ENCODE data around the gene KEAP1.
A peak's percentile ranks its signal among the peaks of the same experiment; 100 is the strongest.

GRCh38 chr19:10478903-10479384 lies 24.2 kb downstream of the KEAP1 start:
- no peak for TF ChIP-seq ZNF274 (IDR thresholded peaks at IDR 0.05; ENCODE audit: borderline replicate concordance, extremely low read depth, low read length)
- no peak for TF ChIP-seq SRF (IDR thresholded peaks at IDR 0.05; ENCODE audit: low read depth, low read length)
- TF ChIP-seq POLR2AphosphoS5 (IDR thresholded peaks at IDR 0.05; ENCODE audit: low read depth, low read length): no peak
- TF ChIP-seq, protein P1, sequence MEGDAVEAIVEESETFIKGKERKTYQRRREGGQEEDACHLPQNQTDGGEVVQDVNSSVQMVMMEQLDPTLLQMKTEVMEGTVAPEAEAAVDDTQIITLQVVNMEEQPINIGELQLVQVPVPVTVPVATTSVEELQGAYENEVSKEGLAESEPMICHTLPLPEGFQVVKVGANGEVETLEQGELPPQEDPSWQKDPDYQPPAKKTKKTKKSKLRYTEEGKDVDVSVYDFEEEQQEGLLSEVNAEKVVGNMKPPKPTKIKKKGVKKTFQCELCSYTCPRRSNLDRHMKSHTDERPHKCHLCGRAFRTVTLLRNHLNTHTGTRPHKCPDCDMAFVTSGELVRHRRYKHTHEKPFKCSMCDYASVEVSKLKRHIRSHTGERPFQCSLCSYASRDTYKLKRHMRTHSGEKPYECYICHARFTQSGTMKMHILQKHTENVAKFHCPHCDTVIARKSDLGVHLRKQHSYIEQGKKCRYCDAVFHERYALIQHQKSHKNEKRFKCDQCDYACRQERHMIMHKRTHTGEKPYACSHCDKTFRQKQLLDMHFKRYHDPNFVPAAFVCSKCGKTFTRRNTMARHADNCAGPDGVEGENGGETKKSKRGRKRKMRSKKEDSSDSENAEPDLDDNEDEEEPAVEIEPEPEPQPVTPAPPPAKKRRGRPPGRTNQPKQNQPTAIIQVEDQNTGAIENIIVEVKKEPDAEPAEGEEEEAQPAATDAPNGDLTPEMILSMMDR (IDR thresholded peaks at IDR 0.05; ENCODE audit: control extremely low read depth in 1 of 3, insufficient read depth in 1 of 3, low read depth in 1 of 3, low read length in 3 of 3): peak; percentile 43 to 61 (median 51)
- TF ChIP-seq FOSL1 (IDR thresholded peaks at IDR 0.05; ENCODE audit: insufficient read depth, low read depth, low read length): no peak
- no peak for TF ChIP-seq GABPA (IDR thresholded peaks at IDR 0.05; ENCODE audit: borderline replicate concordance, insufficient read depth, low read length)

Data from H1 (cell line).